ENCODE measurements around the gene CHAD.

Gene CHAD, protein sequence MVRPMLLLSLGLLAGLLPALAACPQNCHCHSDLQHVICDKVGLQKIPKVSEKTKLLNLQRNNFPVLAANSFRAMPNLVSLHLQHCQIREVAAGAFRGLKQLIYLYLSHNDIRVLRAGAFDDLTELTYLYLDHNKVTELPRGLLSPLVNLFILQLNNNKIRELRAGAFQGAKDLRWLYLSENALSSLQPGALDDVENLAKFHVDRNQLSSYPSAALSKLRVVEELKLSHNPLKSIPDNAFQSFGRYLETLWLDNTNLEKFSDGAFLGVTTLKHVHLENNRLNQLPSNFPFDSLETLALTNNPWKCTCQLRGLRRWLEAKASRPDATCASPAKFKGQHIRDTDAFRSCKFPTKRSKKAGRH

DNA sequence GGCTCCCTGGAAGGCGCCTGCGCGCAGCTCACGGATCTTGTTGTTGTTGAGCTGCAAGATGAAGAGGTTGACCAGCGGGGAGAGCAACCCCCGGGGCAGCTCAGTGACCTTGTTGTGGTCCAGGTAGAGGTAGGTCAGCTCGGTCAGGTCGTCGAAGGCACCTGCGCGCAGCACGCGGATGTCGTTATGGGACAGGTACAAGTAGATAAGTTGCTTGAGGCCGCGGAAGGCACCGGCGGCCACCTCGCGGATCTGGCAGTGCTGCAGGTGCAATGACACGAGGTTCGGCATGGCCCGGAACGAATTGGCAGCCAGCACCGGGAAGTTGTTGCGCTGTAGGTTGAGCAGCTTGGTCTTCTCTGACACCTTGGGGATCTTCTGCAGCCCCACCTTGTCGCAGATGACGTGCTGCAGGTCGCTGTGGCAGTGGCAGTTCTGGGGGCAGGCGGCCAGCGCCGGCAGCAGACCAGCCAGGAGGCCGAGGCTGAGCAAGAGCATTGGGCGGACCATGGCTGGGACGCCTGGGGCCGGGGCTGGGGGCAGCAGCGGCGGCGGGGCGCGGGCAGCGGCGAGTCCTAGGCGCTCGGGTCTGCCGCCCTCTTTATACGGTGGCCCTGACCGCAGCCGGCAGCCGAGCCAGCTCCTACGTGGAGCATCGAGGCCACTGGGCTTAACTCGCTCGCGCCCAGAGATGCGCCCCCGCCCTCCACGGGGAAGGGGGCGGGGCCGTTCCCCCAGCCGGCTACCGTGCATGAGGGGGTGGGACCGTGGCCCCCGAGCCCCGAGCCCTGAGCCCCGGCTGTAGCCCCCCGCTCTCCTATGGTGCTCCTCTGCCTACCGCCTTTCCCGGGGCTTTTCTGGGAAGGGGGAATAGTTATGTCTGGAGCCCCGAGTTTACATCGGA is at the start of gene CHAD:
TSS of gene CHAD (minus strand) at position 577 of the 904 bp plus-strand sequence. CDS start at position 510, 67 bp downstream.
- Histone ChIP-seq H3K27ac (no peak within 1 kb of the TSS), H3K79me2 (ENCODE audit: insufficient read depth, low read depth) (no peaks in the 10 kb centered on the region), H3K4me3 (IDR thresholded peaks at IDR 0.05; ENCODE audit: insufficient read depth, low read depth, low read length) (no peak within 1 kb of the TSS), H3K4me1 (ENCODE audit: low read depth, poor library complexity, severe bottlenecking) (no peaks in the 10 kb centered on the region), H3K4me2 (no peak within 1 kb of the TSS), H4K20me1 (ENCODE audit: insufficient read depth) (no peaks in the 10 kb centered on the region), H3K27me3 (ENCODE audit: insufficient read depth, low read depth) (no peaks in the 10 kb centered on the region), H3K36me3 (ENCODE audit: insufficient read depth) (no peaks in the 10 kb centered on the region), H2AFZ (ENCODE audit: low read depth) (no peak within 1 kb of the TSS), H3K9ac (no peak within 1 kb of the TSS)
- TF ChIP-seq, protein P1, sequence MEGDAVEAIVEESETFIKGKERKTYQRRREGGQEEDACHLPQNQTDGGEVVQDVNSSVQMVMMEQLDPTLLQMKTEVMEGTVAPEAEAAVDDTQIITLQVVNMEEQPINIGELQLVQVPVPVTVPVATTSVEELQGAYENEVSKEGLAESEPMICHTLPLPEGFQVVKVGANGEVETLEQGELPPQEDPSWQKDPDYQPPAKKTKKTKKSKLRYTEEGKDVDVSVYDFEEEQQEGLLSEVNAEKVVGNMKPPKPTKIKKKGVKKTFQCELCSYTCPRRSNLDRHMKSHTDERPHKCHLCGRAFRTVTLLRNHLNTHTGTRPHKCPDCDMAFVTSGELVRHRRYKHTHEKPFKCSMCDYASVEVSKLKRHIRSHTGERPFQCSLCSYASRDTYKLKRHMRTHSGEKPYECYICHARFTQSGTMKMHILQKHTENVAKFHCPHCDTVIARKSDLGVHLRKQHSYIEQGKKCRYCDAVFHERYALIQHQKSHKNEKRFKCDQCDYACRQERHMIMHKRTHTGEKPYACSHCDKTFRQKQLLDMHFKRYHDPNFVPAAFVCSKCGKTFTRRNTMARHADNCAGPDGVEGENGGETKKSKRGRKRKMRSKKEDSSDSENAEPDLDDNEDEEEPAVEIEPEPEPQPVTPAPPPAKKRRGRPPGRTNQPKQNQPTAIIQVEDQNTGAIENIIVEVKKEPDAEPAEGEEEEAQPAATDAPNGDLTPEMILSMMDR (conservative IDR thresholded peaks at IDR 0.05; ENCODE audit: low read depth, low read length) = no peak

DNA sequence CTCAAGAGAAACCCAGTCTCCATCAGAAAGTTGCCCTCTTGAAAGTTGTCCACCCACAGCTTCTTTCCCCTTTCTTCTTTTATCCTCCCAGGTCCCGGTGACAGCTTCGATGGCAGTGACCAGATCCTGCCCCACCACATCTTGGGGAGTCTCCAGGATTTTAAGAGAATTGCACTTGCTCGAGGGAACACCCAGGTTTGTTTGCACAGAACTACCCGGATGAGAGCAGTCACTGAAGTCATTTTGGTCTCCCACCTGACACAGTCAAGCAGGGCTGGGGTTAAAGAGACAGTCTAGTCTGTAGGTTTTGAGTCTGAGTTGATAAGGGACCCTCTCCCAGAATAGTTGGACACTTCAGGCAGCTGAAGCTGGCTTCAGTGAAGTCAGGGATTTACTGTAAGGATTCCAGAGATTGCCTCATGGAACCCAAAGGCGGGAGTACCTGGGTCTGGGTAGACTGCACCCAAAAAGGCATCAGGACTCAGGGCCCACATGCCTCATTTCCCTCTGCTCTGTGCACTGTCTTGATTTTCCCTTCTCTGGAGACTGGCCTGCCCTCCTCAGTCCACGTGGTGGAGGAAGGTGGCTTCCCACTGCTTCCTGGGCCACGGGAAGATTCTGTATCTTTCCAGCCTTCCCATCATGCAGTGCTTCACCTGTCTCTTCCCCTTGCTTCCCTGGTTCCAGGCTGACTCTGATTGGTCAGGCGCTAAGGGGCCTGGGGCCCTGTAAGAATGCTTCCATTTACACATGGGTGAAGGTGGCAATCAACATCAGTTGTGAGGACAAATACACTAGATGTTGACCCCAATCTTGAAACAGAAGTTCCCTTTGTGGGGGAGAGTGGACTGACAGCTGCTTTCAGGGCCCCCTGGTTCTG is 49.1 kb upstream of the CHAD start:
- H3K4me2 ChIP-seq = no peak overlapping the region
- H3K9ac ChIP-seq = no peak overlapping the region
- no peaks in the 10 kb centered on the region for H3K79me2 ChIP-seq (ENCODE audit: insufficient read depth, low read depth)
- H3K4me3 ChIP-seq (IDR thresholded peaks at IDR 0.05; ENCODE audit: insufficient read depth, low read depth, low read length) = no peak overlapping the region
- no peaks in the 10 kb centered on the region for H3K36me3 ChIP-seq (ENCODE audit: insufficient read depth)
- H3K27ac ChIP-seq = no peak overlapping the region
- no peak overlapping the region for H2AFZ ChIP-seq (ENCODE audit: low read depth)
- peaks cover 6% of the 10 kb centered on the region for H3K4me1 ChIP-seq (ENCODE audit: low read depth, poor library complexity, severe bottlenecking)
- H4K20me1 ChIP-seq (ENCODE audit: insufficient read depth) = no peaks in the 10 kb centered on the region
- TF ChIP-seq, protein P1 (conservative IDR thresholded peaks at IDR 0.05; ENCODE audit: low read depth, low read length) = no peak
- no peaks in the 10 kb centered on the region for H3K27me3 ChIP-seq (ENCODE audit: insufficient read depth, low read depth)

DNA sequence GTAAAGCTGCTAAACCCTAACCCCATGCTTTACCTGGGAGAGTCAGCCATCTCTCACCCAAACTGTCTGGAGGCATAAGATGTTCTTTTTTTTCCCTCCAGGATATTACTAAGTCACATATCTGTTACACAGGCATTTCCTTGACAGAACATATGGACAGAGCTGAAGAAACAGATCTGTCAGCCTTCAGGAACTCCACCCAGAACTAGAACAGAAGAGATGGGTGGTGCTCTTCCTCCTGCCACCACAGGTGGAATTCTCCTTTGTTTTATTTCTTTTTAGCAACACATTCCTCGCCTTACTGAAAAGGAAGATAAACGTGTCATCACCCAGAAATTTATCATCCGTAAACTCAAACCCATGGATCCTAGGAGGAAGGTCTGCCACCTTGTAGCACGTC is 48.3 kb upstream of the CHAD start:
- Histone ChIP-seq H3K27ac (no peak overlapping the region), H4K20me1 (ENCODE audit: insufficient read depth) (no peaks in the 10 kb centered on the region), H2AFZ (ENCODE audit: low read depth) (no peak overlapping the region), H3K27me3 (ENCODE audit: insufficient read depth, low read depth) (no peaks in the 10 kb centered on the region), H3K4me2 (no peak overlapping the region), H3K4me1 (ENCODE audit: low read depth, poor library complexity, severe bottlenecking) (peaks cover 6% of the 10 kb centered on the region), H3K4me3 (IDR thresholded peaks at IDR 0.05; ENCODE audit: insufficient read depth, low read depth, low read length) (no peak overlapping the region), H3K79me2 (ENCODE audit: insufficient read depth, low read depth) (no peaks in the 10 kb centered on the region), H3K36me3 (ENCODE audit: insufficient read depth) (no peaks in the 10 kb centered on the region), H3K9ac (no peak overlapping the region)
- TF ChIP-seq, protein P1 (conservative IDR thresholded peaks at IDR 0.05; ENCODE audit: low read depth, low read length) = no peak

Measured in KMS-11 (cell line).